SK-N-SH (cell line): ENCODE measurements around the gene FDX2. TPM values are rescaled to one million over a fixed set of nuclear protein-coding genes. Genes with fewer than 3 reads are reported as not detected.

Experiments used
- CTCF ChIA-PET: fragments of 300-600, 350-600 bp; formaldehyde crosslinking; extraction: SDS; loops from one replicate; lab custom pipeline; 2021; lab: Yijun Ruan, JAX
- POLR2A ChIA-PET: fragments of 350-600 bp; sonication (Branson Sonifier 250); formaldehyde crosslinking; extraction: SDS; loops from one replicate; lab custom pipeline; 2020; ENCODE audit warnings: antibody characterized with exemption, inconsistent platforms; lab: Yijun Ruan, JAX
- DNase-seq: peaks from one replicate; pipeline ENCODE4 v3.0.0; 2012
- H2AFZ ChIP-seq: fragments of 200-600 bp; sonication (generic); 2 replicates; pipeline ENCODE4 v1.8.1; 2016; ENCODE audit warnings: antibody characterized with exemption, mild to moderate bottlenecking, low read depth
- H3F3A ChIP-seq: fragments of 200-600 bp; sonication (generic); replicated peaks from 2 replicates; pipeline ENCODE3; 2016; ENCODE audit warnings: antibody characterized with exemption, mild to moderate bottlenecking; ENCODE audit not compliant: insufficient read depth
- H3K27ac ChIP-seq, 2 experiments: fragments of 200-500 bp in 1 of 2; fragments of 200-600 bp in 1 of 2; sonication (Bioruptor generic) in 1 of 2; sonication (generic), shearing (Covaris generic) in 1 of 2; 2 replicates each; pipeline versions ENCODE4 v1.5.1 to v1.6.1; 2014 to 2016; ENCODE audit warnings: low read depth in 2 of 2, inconsistent platforms in 1 of 2, low read length in 1 of 2, mild to moderate bottlenecking in 1 of 2, mixed read lengths in 1 of 2
- H3K27me3 ChIP-seq: fragments of 200-600 bp; sonication (generic), shearing (Covaris generic); 2 replicates; pipeline ENCODE4 v1.6.1; 2016; ENCODE audit warnings: mixed run types; ENCODE audit not compliant: insufficient read depth
- H3K36me3 ChIP-seq, 2 experiments: fragments of 200-500 bp in 1 of 2; fragments of 200-600 bp in 1 of 2; sonication (Bioruptor generic) in 1 of 2; sonication (generic) in 1 of 2; replicated peaks in 1 of 2; 2 replicates each; pipeline versions ENCODE3 to v1.5.1; 2014 to 2016; ENCODE audit warnings: low read length in 1 of 2, mild to moderate bottlenecking in 1 of 2; ENCODE audit not compliant: insufficient read depth in 2 of 2, control insufficient read depth in 1 of 2
- H3K4me1 ChIP-seq, 2 experiments: fragments of 200-500 bp in 1 of 2; fragments of 200-600 bp in 1 of 2; sonication (Bioruptor generic) in 1 of 2; sonication (generic), shearing (Covaris generic) in 1 of 2; 2 replicates each; pipeline versions ENCODE4 v1.5.1 to v1.6.1; 2014 to 2016; ENCODE audit warnings: low read depth in 1 of 2, low read length in 1 of 2, mixed run types in 1 of 2; ENCODE audit not compliant: insufficient read depth in 2 of 2, control insufficient read depth in 1 of 2
- H3K4me2 ChIP-seq: fragments of 200-600 bp; sonication (generic), shearing (Covaris generic); 2 replicates; pipeline ENCODE4 v1.6.1; 2017; ENCODE audit warnings: mixed run types
- H3K4me3 ChIP-seq, 2 experiments: fragments of 200-500 bp in 1 of 2; fragments of 200-600 bp in 1 of 2; sonication (Bioruptor generic) in 1 of 2; sonication (generic), shearing (Covaris generic) in 1 of 2; 2 replicates each; pipeline versions ENCODE4 v1.5.1 to v1.8.1; 2014 to 2016; ENCODE audit warnings: low read depth in 2 of 2, inconsistent platforms in 1 of 2, low read length in 1 of 2, mild to moderate bottlenecking in 1 of 2, mixed read lengths in 1 of 2, moderate library complexity in 1 of 2
- H3K79me2 ChIP-seq: fragments of 200-600 bp; sonication (generic); 2 replicates; pipeline ENCODE4 v1.8.1; 2017; ENCODE audit warnings: mild to moderate bottlenecking; ENCODE audit not compliant: insufficient read depth
- H3K9ac ChIP-seq: fragments of 200-600 bp; sonication (generic); 2 replicates; pipeline ENCODE4 v1.6.1; 2017; ENCODE audit warnings: mixed run types
- H3K9me2 ChIP-seq: fragments of 200-600 bp; sonication (generic); 2 replicates; pipeline ENCODE4 v1.6.1; 2017; ENCODE audit warnings: mixed run types
- H3K9me3 ChIP-seq: fragments of 200-600 bp; sonication (generic); 2 replicates; pipeline ENCODE4 v1.6.1; 2017; ENCODE audit warnings: mixed run types, mild to moderate bottlenecking, moderate library complexity
- H4K20me1 ChIP-seq: fragments of 200-600 bp; sonication (generic); 2 replicates; pipeline ENCODE4 v1.6.1; 2017; ENCODE audit warnings: mild to moderate bottlenecking, mixed run types; ENCODE audit not compliant: insufficient read depth
- CHD2 ChIP-seq: fragments of 150-350 bp; IDR thresholded peaks from 2 replicates; pipeline ENCODE4 v1.6.1; 2018; ENCODE audit warnings: low read length; ENCODE audit not compliant: partially characterized antibody
- ELF1 ChIP-seq: IDR thresholded peaks from 2 replicates; pipeline ENCODE4 v1.4.0; 2012
- EP300 ChIP-seq, 2 experiments: IDR thresholded peaks; 2 replicates each; pipeline versions ENCODE4 v1.4.0 to v1.6.1; 2012; ENCODE audit warnings: borderline replicate concordance in 1 of 2, low read depth in 1 of 2, low read length in 1 of 2
- EZH2phosphoT487 ChIP-seq: fragments of 200-600 bp; sonication (generic); IDR thresholded peaks from 2 replicates; pipeline ENCODE4 v1.6.1; 2017; ENCODE audit warnings: low read depth, mixed run types, mild to moderate bottlenecking, antibody characterized with exemption, moderate library complexity, borderline replicate concordance
- FOSL2 ChIP-seq: IDR thresholded peaks from 2 replicates; pipeline ENCODE4 v1.4.0; 2012; ENCODE audit warnings: low read depth, mild to moderate bottlenecking, moderate library complexity, borderline replicate concordance
- FOXJ3 ChIP-seq: sonication (generic); formaldehyde crosslinking; IDR thresholded peaks from 2 replicates; pipeline ENCODE4 v1.5.1; 2020; ENCODE audit warnings: mild to moderate bottlenecking, missing genetic modification reagents
- FOXM1 ChIP-seq: IDR thresholded peaks from 2 replicates; pipeline ENCODE4 v1.4.0; 2012; ENCODE audit warnings: low read depth, mild to moderate bottlenecking
- GABPA ChIP-seq: IDR thresholded peaks from 2 replicates; pipeline ENCODE4 v1.4.0; 2012; ENCODE audit warnings: low read depth, mild to moderate bottlenecking
- GATA2 ChIP-seq: sonication (generic); formaldehyde crosslinking; IDR thresholded peaks from 2 replicates; pipeline ENCODE4 v1.5.0; 2020; ENCODE audit warnings: mild to moderate bottlenecking, missing genetic modification reagents
- JUND ChIP-seq: IDR thresholded peaks from 2 replicates; pipeline ENCODE4 v1.4.0; 2012
- MEF2A ChIP-seq: IDR thresholded peaks from 2 replicates; pipeline ENCODE4 v1.4.0; 2012; ENCODE audit warnings: low read depth, borderline replicate concordance
- MXI1 ChIP-seq: IDR thresholded peaks from 2 replicates; pipeline ENCODE4 v1.6.1; 2012; ENCODE audit warnings: mild to moderate bottlenecking, low read depth, low read length, improper control_type of control experiment
- NFIC ChIP-seq: IDR thresholded peaks from 2 replicates; pipeline ENCODE4 v1.4.0; 2012; ENCODE audit warnings: borderline replicate concordance
- NRF1 ChIP-seq: IDR thresholded peaks from 2 replicates; pipeline ENCODE4 v1.6.1; 2012; ENCODE audit warnings: low read depth, mild to moderate bottlenecking, low read length
- POLR2AphosphoS5 ChIP-seq: IDR thresholded peaks from 2 replicates; pipeline ENCODE4 v1.6.1; 2012; ENCODE audit warnings: low read depth, low read length
- RAD21 ChIP-seq: IDR thresholded peaks from 2 replicates; pipeline ENCODE4 v1.6.1; 2012; ENCODE audit warnings: mild to moderate bottlenecking, low read length
- RCOR1 ChIP-seq: fragments of 150-350 bp; IDR thresholded peaks from 2 replicates; pipeline ENCODE4 v1.6.1; 2017; ENCODE audit warnings: antibody characterized with exemption, low read length
- RFX5 ChIP-seq: IDR thresholded peaks from 2 replicates; pipeline ENCODE4 v1.6.1; 2012; ENCODE audit warnings: mild to moderate bottlenecking, improper control_type of control experiment, low read length
- RXRA ChIP-seq: IDR thresholded peaks from 2 replicates; pipeline ENCODE4 v1.4.0; 2012; ENCODE audit warnings: low read depth, mild to moderate bottlenecking, borderline replicate concordance
- SIN3A ChIP-seq: IDR thresholded peaks from 2 replicates; pipeline ENCODE4 v1.6.1; 2012; ENCODE audit warnings: low read depth, mild to moderate bottlenecking, low read length, moderate library complexity, borderline replicate concordance
- SMC3 ChIP-seq: IDR thresholded peaks from 2 replicates; pipeline ENCODE4 v1.6.1; 2012; ENCODE audit warnings: low read depth, low read length, improper control_type of control experiment
- TCF12 ChIP-seq: IDR thresholded peaks from 2 replicates; pipeline ENCODE4 v1.4.0; 2012
- TEAD4 ChIP-seq: IDR thresholded peaks from 2 replicates; pipeline ENCODE4 v1.4.0; 2012; ENCODE audit warnings: mild to moderate bottlenecking, borderline replicate concordance; ENCODE audit not compliant: insufficient read depth
- WGBS: methylation state at CpG from one replicate; pipeline ENCODE4 v1.1.6; 2017; ENCODE audit warnings: low lambda C conversion rate; 5-methylcytosine and 5-hydroxymethylcytosine counted together
- polyA plus RNA-seq, 3 experiments: library from polyadenylated mRNA; depleted of rRNA; stranded (reverse); fragments of >200 nt; gene quantifications; 2 replicates each; pipeline ENCODE4 v1.2.3, GENCODE V29; 2012
- TF ChIP-seq, protein P1 (sequence below): IDR thresholded peaks from 2 replicates; pipeline ENCODE4 v1.6.1; 2012; ENCODE audit warnings: mild to moderate bottlenecking, low read depth, low read length, moderate library complexity
- TF ChIP-seq, protein P2 (sequence below): IDR thresholded peaks from 2 replicates; pipeline ENCODE4 v1.4.0; 2012; ENCODE audit warnings: low read depth
- TF ChIP-seq, protein P3 (sequence below): fragments of 150-350 bp; IDR thresholded peaks from 2 replicates; pipeline ENCODE4 v1.6.1; 2017; ENCODE audit warnings: antibody characterized with exemption, low read length, low read depth, borderline replicate concordance
- TF ChIP-seq, protein P4 (sequence below): fragments of 150-350 bp; IDR thresholded peaks from 2 replicates; pipeline ENCODE4 v1.6.1; 2016; ENCODE audit warnings: mild to moderate bottlenecking, low read depth, low read length
- TF ChIP-seq, protein P5 (sequence below): IDR thresholded peaks from 2 replicates; pipeline ENCODE4; 2012

Gene FDX2
- polyA plus RNA-seq, 1 of the 3 experiments (the other 2 are of a cell fraction), result 45.8 TPM

DNA sequence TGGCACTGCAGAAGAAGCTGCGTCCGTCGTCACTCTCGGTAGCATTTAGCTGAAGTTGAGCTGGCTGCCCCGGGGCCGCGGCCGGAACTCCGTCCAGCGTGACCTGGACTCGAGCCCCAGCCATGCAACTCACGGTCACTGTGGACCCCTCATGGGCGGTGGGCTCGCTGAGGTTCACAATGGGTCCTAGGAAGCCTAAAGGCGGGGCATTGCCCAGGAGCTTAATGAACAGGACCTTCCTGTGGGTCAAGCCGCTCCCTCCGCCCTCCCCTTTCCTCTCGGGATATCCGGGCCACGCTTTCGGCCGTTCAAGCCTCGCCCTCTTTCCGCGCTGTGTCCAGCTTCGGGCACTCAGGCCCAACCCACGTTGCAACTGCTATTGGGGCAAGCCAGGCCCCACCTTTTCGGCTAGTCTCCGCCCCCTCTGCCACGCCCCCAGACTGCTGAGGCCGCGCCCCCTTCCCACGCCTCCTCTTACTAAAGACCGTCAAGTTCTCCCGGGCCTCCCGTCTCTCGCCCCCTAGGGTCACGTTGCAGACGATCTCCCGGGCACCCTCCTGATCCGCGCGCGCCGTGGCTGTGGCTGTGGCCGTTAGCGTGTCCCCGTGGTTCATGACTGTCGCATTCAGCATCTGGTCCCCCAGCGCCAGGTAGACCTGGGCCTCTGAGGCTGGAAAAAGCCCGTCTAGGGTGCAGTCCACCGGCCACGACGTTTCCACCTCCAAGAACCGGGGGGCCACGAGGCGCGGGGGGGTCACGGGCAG lies 19.0 kb upstream of the FDX2 start:
- DNase-seq, result peak; percentile 92
- Histone ChIP-seq H3K9ac (peak overlapping the region; percentile 97; the same call in 1 of the 2 replicates), H3K9me2 (no peaks in the 10 kb centered on the region), H4K20me1 (peaks cover 23% of the 10 kb centered on the region), H3K36me3 (peaks cover 4 to 7% of the 10 kb centered on the region in 2 experiments), H3K4me3 (peak overlapping the region; percentile 81 to 95), H3K27ac (peak overlapping the region; percentile 74 to 97; a peak in 3 of 4 replicates), H3K27me3 (no peaks in the 10 kb centered on the region), H3K79me2 (peaks cover 41% of the 10 kb centered on the region), H3K4me2 (peak overlapping the region; percentile 97), H3F3A (no peaks in the 10 kb centered on the region), H3K4me1 (peaks cover 0 to 22% of the 10 kb centered on the region in 2 experiments; a peak in 1 of 4 replicates), H3K9me3 (no peaks in the 10 kb centered on the region), H2AFZ (peak overlapping the region; percentile 70)
- WGBS, result 3% methylated on average over 29 of the region's 59 CpGs
- ChIA-PET CTCF (interaction anchor here (0.7 to 3.3 kb wide), 7 partner anchors 46 to 75 kb away, joined by 3 to 18 read pairs (median 3); partner anchors contain the start of genes ICAM1 and TYK2), POLR2A (interaction anchor here (1.3 to 1.9 kb wide), 4 partner anchors 14 to 195 kb away, joined by 3 to 15 read pairs (median 4); partner anchors contain the start of gene TYK2)
- TF ChIP-seq TEAD4, result no peak
- peak; percentile 69; the same call in 1 of the 2 replicates for TF ChIP-seq POLR2AphosphoS5
- TF ChIP-seq CHD2, result no peak
- TF ChIP-seq, protein P1, sequence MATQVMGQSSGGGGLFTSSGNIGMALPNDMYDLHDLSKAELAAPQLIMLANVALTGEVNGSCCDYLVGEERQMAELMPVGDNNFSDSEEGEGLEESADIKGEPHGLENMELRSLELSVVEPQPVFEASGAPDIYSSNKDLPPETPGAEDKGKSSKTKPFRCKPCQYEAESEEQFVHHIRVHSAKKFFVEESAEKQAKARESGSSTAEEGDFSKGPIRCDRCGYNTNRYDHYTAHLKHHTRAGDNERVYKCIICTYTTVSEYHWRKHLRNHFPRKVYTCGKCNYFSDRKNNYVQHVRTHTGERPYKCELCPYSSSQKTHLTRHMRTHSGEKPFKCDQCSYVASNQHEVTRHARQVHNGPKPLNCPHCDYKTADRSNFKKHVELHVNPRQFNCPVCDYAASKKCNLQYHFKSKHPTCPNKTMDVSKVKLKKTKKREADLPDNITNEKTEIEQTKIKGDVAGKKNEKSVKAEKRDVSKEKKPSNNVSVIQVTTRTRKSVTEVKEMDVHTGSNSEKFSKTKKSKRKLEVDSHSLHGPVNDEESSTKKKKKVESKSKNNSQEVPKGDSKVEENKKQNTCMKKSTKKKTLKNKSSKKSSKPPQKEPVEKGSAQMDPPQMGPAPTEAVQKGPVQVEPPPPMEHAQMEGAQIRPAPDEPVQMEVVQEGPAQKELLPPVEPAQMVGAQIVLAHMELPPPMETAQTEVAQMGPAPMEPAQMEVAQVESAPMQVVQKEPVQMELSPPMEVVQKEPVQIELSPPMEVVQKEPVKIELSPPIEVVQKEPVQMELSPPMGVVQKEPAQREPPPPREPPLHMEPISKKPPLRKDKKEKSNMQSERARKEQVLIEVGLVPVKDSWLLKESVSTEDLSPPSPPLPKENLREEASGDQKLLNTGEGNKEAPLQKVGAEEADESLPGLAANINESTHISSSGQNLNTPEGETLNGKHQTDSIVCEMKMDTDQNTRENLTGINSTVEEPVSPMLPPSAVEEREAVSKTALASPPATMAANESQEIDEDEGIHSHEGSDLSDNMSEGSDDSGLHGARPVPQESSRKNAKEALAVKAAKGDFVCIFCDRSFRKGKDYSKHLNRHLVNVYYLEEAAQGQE, result no peak
- TF ChIP-seq MEF2A, result no peak
- TF ChIP-seq FOXM1, result no peak
- TF ChIP-seq ELF1, result no peak
- TF ChIP-seq, protein P2, sequence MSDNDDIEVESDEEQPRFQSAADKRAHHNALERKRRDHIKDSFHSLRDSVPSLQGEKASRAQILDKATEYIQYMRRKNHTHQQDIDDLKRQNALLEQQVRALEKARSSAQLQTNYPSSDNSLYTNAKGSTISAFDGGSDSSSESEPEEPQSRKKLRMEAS, result peak; percentile 88
- no peak for TF ChIP-seq FOSL2
- TF ChIP-seq FOXJ3, result no peak; the same call in 1 of the 2 replicates
- no peak for TF ChIP-seq EZH2phosphoT487
- no peak for TF ChIP-seq EP300 (IDR thresholded peaks at IDR 0.05; ENCODE audit: borderline replicate concordance in 1 of 2, low read depth in 1 of 2, low read length in 1 of 2)
- no peak for TF ChIP-seq SMC3
- TF ChIP-seq RAD21, result peak; percentile 10; the same call in 1 of the 2 replicates
- TF ChIP-seq, protein P3, sequence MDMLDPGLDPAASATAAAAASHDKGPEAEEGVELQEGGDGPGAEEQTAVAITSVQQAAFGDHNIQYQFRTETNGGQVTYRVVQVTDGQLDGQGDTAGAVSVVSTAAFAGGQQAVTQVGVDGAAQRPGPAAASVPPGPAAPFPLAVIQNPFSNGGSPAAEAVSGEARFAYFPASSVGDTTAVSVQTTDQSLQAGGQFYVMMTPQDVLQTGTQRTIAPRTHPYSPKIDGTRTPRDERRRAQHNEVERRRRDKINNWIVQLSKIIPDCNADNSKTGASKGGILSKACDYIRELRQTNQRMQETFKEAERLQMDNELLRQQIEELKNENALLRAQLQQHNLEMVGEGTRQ, result no peak
- no peak for TF ChIP-seq TCF12
- peak; percentile 57; the same call in 1 of the 2 replicates for TF ChIP-seq GABPA
- TF ChIP-seq MXI1, result peak; percentile 97
- TF ChIP-seq SIN3A, result no peak
- no peak for TF ChIP-seq RXRA
- TF ChIP-seq, protein P4, sequence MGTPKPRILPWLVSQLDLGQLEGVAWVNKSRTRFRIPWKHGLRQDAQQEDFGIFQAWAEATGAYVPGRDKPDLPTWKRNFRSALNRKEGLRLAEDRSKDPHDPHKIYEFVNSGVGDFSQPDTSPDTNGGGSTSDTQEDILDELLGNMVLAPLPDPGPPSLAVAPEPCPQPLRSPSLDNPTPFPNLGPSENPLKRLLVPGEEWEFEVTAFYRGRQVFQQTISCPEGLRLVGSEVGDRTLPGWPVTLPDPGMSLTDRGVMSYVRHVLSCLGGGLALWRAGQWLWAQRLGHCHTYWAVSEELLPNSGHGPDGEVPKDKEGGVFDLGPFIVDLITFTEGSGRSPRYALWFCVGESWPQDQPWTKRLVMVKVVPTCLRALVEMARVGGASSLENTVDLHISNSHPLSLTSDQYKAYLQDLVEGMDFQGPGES, result no peak
- TF ChIP-seq GATA2, result no peak
- TF ChIP-seq RFX5, result no peak
- TF ChIP-seq JUND, result no peak
- TF ChIP-seq NRF1, result no peak
- TF ChIP-seq, protein P5, sequence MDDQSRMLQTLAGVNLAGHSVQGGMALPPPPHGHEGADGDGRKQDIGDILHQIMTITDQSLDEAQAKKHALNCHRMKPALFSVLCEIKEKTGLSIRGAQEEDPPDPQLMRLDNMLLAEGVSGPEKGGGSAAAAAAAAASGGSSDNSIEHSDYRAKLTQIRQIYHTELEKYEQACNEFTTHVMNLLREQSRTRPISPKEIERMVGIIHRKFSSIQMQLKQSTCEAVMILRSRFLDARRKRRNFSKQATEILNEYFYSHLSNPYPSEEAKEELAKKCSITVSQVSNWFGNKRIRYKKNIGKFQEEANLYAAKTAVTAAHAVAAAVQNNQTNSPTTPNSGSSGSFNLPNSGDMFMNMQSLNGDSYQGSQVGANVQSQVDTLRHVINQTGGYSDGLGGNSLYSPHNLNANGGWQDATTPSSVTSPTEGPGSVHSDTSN, result no peak
- TF ChIP-seq RCOR1, result no peak
- no peak for TF ChIP-seq NFIC
